G401 (cell line): ENCODE measurements around the gene NDRG2. TPM values are rescaled to one million over a fixed set of nuclear protein-coding genes. Genes with fewer than 3 reads are reported as not detected.
"Not testable (repeated sequence)": the region's sequence is repeated elsewhere in the genome, so short reads cannot be mapped to it uniquely, and the experiment has no call there.

Source experiments
- DNase-seq: peaks from one replicate; pipeline ENCODE4 v3.0.0-alpha.2; 2015; ENCODE audit warnings: low spot score
- in situ Hi-C: cut with HindIII; loops from 2 replicates; pipeline ENCODE4 v1.10.0; 2016; ENCODE audit warnings: low sequenced_read_pairs, mixed read lengths
- total RNA-seq: library from RNA; depleted of rRNA; stranded (reverse); fragments of >200 nt; shearing (Covaris generic); gene quantifications from 2 replicates; pipeline ENCODE4 v1.2.3, GENCODE V29; 2014

The NDRG2 gene
- total RNA-seq, 1 experiment from 2014 or later, result 28.6 TPM

DNA sequence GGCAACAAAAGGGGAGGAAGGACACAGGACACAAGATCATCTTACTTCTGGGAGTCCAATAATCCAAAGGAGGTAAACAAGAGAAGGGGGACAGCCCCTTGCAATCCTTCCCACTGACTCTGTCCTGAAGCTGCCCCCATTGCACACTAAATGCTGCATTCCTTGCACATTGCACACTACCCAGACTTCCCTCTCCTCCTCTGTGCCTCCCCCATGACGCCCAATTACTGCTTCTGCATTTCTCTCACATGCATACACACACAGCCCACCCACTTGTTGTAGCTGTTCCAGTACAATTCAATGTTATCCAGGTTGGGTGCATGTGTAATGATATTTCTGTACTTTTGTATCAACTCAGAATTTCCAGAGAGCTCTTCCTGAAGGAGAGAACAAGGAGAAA lies 5.5 kb downstream of the NDRG2 start:
- in situ Hi-C loops, result no loop called here

DNA sequence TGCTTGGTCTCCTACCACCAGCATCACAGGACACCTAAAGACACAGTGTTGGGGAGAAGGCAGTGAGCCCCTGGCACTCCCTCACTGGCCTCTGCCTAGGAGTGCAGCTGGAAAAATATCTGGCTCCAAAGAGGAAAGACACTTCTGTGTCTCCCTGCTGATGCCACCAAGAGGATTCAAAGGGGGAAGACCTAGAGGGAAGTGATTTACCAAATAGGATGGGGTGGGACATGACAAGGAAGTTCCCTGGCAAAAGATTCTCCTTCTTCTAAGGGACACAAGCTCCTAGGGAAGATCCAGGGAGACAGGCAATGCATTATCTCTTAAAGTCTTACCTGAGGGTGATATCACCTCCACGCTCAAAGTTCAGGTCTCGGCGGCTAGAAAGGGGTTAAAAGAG lies 6.1 kb downstream of the NDRG2 start:
- DNase-seq, result no peak
- in situ Hi-C loops, result no loop called here

More for the DNA sequence above, 5.5 kb downstream of the NDRG2 start:
- DNase-seq, result no peak

DNA sequence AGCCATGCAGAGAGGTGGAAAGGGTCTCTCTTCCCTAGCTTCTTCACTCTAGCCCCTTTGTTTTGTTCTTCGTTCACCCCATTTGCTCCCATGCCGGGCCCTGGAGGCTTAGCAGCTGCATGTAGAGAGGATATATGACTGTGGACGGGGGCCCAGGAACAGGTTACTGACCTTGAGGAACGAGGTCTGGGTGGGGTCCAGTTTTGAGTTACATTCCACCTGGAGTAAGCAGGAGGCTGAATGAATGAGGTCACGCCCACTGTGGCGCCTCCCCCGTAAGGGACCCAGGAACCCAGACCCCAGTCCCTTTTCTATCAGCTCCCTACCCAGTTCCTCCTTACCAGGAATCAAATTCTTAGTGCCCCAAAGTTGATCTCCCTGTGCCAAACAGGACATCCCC lies 6.6 kb downstream of the NDRG2 start:
- in situ Hi-C loops, result no loop called here

DNA sequence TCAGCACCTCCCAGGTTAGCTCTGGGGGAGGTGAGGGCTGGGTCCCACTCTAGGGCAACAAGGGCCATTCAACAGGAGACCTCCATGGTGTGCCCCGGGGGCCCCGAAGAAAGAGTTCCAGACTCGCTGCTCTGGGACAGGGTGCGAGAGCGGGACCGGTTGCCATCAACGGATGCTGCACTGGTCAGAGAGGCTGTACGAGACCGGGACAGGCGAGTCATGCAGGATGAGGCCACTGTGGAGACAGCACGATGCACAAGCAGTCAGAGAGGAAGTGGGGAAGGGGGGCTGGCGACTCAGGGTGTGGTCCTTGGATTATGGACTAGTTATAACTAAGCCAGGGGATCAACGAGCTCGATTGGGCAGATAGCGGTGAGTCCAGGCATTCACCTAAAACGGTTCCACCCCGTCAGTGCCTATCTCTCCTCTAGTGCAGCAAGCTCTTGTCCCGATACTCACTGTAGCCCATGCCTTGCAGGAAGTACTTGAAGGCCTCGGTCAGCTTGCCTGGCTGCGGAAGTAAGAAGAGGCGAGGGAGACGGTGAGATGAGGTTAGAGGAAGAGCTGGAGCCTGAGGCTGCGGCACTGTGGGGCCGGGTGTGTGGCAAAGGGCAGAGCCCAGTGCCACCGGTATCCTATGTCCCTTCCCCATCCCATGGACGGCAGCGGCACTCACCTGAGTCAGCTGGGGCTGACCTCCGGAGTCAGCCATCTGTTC lies 7.2 kb downstream of the NDRG2 start:
- in situ Hi-C loops, result no loop called here
- no peak for DNase-seq

More for the DNA sequence above, 6.6 kb downstream of the NDRG2 start:
- no peak for DNase-seq

DNA sequence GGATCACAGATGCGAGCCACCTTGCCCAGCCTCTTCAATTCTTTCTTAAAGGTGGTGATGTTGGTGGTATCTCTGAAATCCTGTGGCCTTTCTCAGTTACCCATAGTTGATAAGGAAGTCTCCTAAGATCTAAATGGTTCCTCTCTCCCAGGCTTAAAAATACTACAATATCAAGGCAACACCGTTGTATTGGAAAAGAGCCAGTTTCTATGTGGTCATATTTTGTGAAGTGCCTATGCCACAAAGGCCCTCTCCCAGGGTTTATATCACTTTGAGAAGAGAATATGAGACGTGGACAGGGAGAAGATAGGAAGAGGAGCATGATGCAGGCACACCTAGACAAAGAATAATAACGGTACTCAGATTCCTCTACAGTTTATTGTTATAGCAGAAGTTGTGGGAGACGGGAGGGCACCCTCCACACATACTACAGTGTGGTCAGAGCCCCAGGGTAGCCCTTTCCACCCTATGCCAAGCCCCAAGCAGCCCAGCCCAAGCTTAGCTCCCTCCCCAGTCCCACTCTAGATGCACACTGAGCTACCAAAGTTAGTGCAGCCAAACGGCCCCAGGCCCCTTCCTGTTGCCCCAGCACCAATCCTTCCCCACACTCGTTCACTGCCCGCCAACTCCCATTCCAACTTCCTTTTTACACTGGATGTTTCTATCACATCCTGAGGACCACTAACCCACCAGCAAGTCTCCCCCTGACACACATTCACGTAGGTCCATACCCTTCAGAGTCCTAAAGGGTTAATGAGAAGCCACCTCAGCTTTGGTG lies 8.3 kb downstream of the NDRG2 start:
- DNase-seq, result no peak
- in situ Hi-C loops, result no loop called here

DNA sequence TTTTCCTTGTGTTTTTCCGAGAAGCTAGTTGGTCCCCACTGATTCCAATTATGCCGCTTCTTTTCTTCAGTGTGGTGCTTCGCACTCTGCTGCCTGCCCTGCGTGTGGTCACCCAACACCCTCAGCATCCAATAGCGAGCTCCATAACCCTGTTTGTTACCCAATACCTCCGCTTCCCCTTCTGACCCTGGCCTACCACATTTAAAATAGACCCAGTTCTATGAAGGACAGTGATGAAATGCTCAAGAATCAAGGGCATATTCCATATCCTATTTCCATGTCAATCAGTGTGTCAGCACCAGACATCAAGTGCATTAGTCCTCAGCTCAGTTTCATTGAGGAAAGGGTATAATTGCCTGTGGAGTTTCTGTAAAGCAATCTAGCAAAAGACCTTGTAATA lies 9.5 kb downstream of the NDRG2 start:
- DNase-seq, result no peak
- in situ Hi-C loops, result no loop called here

DNA sequence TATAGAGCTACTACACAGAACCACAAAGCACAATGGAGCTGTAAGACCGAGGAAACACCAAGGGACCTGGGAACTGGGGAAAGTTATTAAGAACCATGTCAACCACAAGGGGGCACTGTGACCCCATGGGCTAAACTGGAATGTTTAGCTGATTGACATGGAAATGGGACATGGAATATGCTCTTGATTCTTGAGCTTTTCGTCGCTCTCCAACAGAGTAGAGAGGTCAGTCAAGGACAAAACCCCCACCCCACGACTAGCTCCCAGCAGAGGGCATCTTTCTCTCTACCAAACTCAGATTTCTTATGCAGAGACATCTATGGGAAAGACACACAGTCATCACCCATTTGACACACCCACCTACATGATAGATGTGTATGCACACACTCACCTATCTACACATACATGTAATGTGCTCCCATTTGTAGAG lies 10.1 kb downstream of the NDRG2 start:
- peak; percentile 94 for DNase-seq
- in situ Hi-C loops, result no loop called here

DNA sequence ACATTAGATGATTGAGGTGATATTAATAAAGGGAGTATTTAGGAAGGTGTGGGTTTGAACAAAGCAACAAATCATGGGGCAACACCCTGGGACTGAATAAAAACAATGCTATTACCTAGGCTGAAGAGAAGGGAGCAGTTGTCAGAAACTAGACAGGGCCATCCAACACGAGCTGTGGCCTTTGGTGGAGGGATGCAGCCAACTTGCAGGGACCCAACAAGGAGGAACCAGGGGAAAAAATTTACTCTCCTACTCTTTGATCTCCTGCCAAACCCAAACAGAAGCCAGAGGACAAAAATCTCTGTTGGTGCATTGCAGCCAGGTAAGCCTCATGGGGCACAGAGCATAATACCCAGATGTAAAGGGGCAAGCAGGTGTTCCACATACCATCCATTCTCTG lies 13.7 kb downstream of the NDRG2 start:
- in situ Hi-C loops, result no loop called here
- no peak for DNase-seq

DNA sequence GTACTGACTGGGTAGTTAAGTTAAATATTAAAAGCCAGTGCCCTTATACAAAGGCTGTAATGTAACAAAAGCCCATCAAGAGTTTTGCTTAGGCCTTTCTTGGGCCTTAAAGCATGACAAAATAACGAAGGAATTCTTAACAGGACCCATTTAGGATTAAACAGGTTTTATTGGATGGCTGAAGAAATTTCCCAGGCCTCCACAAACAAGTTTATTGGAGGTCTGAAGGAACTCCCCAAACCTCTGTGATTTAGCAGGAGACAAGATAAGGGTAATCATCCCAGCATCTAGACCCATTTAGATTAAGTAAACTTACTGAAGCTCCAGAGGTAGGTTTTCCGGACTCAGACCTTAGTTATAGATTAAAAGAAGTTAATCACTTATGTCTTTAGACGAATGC lies 15.1 kb downstream of the NDRG2 start:
- DNase-seq, in situ Hi-C loops: not testable (repeated sequence)

DNA sequence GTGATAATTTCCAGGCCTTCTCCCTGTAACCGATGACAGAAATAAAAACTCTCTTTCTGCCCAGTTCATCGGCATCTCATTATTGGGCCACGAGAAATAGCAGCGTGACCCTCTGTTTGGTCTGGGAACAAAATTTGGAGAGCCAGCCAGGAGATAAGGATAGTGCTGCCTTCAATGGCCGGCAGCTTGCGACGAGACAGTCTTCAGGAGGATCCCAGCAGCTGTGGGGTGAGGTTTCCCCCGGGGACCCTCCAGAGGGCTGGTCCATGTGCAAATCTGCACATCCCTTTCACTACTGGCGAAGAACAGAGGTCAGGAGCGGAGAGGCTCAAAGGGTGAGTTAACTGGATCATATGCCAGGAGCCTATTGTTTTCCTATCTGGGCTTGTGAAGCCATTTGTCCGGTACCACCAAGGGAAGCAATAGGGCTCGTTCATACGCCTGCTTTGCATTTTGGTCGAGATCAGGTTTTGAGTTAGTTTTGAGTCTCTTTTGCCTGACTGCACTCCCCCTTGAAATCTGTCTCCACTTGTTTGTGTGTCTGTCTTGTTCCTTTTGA lies 21.0 kb downstream of the NDRG2 start:
- no peak for DNase-seq
- in situ Hi-C loops, result no loop called here

DNA sequence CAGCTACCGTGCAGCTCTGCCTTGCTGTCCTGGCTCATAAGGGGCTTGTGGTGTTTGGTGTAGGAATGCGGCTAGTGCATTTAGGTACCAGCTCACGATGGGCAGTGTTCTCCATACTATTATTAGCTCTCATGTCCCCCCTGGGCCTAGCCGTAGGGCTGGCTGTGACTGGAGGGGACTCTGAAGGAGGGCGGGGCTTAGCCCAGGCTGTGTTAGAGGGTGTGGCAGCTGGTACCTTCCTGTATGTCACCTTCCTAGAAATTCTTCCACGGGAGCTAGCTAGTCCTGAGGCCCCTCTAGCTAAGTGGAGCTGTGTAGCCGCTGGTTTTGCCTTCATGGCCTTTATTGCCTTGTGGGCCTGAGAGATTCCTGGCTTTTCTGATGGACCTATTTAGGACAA lies 23.6 kb downstream of the NDRG2 start:
- DNase-seq, result no peak
- in situ Hi-C loops, result no loop called here

DNA sequence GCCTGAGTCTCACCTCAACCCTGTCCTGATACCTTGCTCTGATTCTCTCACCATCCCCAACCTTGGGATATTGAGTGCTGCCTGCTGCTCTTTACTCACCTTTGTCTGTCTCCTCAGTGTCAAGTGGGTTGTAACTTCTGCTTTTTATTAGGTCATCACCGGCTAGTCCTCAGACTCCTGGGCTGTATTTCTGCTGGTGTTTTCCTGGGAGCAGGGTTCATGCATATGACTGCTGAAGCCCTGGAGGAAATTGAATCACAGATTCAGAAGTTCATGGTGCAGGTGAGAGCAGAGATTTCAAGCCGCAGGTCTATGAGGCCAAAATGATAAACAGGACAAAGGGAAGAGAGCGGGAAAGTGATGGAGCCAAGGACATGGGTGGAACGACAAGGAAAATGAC lies 25.3 kb downstream of the NDRG2 start:
- DNase-seq, result no peak
- in situ Hi-C loops, result no loop called here

DNA sequence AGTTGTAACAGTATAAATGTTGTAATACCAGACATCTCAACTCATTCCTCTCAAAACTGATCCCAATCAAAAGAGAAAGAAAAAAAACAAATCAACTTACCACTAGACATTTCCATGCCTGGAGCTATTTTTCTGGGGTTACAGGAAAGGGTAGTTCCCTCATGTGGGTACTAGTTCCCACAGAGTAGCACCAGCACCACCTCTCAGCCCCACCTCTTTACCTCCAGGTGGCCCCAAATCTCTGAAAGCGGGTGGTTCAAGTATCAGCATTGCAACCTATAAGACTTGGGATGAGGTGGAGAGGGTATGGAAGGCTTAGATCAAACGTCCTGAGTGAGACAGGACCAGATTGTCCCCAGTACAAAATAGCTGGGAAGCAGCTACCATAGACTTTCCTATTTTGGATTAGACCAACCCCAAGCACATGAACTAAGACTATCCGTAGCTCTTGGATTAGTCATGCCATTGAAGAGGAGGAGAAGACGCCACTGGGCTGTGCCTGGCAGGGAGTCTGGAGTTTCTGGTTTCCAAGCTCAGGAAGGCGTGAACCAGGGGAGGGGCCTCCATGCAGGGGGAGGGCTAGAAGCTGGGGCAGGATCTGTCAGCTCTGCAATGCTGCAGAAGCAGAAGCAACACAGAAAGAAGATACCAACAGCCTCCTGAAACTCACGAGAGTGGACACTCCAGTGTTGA lies 26.0 kb downstream of the NDRG2 start, which contains the start of gene SLC39A2:
TSS of gene SLC39A2 (plus strand) at position 620 of the 693 bp plus-strand sequence. CDS start 154 bp downstream, outside the sequence.
- in situ Hi-C loops, result no loop called here
- no peak for DNase-seq

DNA sequence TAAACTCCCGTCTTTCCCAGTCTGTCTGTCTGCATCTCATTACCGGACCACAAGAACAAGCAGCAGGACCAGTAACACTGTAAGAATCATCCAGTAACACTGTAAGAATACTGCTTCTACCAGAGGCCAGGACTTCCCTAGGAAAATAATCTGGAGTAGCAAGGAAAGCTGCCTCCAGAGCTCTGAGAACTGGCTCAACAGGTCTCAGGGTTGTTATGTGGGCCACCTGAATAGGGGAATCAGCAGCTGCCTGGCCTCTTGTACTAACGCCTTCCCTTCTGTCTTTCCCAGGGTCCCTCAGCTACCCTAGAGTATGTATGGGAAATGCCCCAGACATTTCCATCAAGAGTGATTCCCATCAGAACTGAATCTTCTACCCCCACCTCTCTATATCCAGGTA lies 26.7 kb downstream of the NDRG2 start:
- in situ Hi-C loops, result no loop called here

DNA sequence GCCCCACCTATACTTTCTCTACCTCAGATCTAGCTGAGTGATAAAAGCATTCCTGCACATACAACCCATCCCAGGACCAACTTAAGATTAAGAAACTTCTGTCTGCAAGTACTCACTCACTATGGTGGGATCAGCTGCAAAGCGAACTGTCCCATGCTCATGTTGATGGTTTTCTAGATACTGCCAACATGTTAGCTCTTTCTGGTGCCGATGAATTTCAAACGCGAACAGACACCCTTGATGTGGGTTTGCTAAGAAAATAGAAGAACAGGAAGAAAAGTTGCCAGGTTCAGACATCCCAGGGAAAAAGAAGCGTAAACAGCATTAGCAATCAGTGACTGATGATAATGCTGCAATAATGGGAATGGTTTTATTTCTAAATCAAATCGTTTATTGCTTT lies 27.3 kb downstream of the NDRG2 start:
- DNase-seq, result no peak
- in situ Hi-C loops, result no loop called here

More for the DNA sequence above, 26.7 kb downstream of the NDRG2 start:
- no peak for DNase-seq

DNA sequence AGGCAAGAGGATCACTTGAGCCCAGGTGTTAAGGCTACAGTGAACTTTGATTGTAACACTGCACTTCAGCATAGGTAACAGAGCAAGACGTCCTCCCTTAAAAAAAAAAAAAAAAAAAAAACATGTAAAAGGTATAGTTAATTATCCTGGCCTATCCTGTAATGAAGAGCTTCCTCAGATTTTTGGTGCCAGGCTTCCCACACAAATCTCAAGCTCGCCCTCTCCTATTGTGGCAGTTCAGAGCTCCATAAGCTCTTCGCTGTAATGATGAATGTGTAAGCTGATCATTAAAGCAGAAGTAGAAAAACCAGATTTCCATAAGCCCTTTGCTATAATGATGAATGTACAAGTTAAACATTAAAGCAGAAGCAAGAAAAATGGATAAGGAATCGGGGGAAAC lies 27.7 kb downstream of the NDRG2 start:
- in situ Hi-C loops, result no loop called here
- DNase-seq, result no peak

DNA sequence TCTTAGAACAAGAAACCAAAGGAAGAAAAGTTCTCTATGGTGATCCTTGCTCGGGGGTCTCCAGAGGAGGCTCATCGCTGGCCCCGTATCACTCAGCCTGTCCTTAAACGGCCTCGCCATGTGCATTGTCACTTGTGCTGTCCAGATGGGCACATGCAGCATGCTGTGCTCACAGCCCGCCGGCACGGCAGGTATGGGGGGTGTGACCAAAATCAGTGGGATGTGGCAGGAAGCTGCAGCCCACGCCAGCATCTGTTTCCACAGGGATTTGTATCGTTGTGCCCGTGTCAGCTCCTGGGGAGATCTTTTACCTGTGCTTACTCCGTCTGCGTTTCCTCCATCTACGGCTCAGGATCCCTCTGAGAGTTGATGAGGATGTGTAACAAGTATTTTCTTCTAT lies 28.3 kb downstream of the NDRG2 start:
- no peak for DNase-seq
- in situ Hi-C loops, result no loop called here

DNA sequence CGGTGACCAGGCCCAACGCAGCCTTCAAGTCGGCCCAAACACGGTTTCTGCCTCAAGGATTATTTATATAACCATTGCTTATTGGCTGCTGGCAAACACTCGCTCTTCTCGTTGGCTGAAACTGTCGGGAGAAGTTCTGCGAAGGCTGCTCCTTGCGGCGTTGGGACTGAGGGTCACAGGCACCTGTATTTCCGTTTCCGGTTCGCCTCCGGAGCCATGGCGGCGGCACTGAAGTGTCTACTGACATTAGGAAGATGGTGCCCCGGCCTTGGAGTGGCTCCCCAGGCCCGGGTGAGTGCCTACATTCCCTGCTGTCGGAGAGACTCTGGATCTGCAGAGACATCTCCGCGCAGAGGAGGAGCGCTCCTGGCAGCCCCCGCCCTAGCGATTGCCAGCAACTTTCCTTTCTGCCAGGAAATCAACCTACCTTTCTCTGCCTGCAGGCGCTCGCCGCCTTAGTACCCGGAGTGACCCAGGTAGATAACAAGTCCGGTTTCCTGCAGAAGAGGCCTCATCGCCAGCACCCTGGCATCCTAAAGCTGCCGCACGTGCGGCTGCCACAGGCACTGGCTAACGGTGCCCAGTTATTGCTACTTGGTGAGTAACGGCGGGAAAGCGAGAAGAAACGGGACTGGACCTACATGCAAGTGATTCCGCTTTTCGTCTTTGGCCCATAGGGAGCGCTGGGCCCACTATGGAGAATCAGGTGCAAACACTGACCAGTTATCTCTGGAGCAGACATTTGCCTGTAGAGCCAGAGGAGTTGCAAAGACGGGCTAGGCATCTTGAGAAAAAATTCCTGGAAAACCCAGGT lies 34.9 kb downstream of the NDRG2 start, which contains the start of gene METTL17:
TSS of gene METTL17 (plus strand) at position 194 of the 814 bp plus-strand sequence. CDS start at position 217, 23 bp downstream.
- in situ Hi-C loops, result no loop called here

DNA sequence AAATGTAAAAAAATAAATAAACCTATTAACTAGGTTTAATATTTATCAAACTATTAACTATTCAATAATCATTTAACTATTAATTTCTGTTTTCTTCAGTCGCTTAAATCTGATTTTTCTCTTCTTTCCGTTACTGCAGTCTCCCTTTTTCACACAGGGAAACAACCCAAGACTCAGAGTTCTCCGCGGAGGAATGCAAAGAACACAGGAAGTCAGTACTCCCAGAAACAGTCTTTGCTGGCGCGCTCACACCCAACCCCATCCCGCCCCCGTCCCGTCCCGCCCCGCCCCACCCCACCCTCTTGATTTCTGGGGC lies 35.4 kb downstream of the NDRG2 start:
- in situ Hi-C loops, result no loop called here

More for the DNA sequence above, 34.9 kb downstream of the NDRG2 start, which contains the start of gene METTL17:
- DNase-seq, result peak; percentile 97

More for the DNA sequence above, 35.4 kb downstream of the NDRG2 start:
- DNase-seq, result no peak
